ENCODE data around the gene BBS10. TPM values are rescaled to one million over a fixed set of nuclear protein-coding genes. Genes with fewer than 3 reads are reported as not detected.

Gene BBS10
- total and polyA plus RNA-seq, 10 donors, result 5.2 to 15.0 (median 8.7) TPM

Small RNA genes lying within 50 kb of the gene (small RNA-seq; reads per million reads assigned to genes)
- gene RN7SKP172, result 0 reads per million in 4 donors

Other genes starting within 250 kb of the BBS10 start
- 100 to 1,000 TPM in 6 of 7 donors, 10 to 100 TPM in 1; 90.8 to 127 (median 114) TPM for gene OSBPL8, start 211.4 kb upstream of the BBS10 start, total RNA-seq
- gene OSBPL8, start 211.4 kb upstream of the BBS10 start, polyA plus RNA-seq, result 10 to 100 TPM; 10.7 to 16.6 (median 14.8) TPM